GM10847 (cell line): ENCODE measurements around the gene P2RX6.

ENCODE experiments used
- POLR2A ChIP-seq: IDR thresholded peaks from 2 replicates; pipeline ENCODE4 v1.6.1; 2011; ENCODE audit not compliant: insufficient read length; ENCODE audit errors: extremely low read depth

P2RX6 gene

DNA sequence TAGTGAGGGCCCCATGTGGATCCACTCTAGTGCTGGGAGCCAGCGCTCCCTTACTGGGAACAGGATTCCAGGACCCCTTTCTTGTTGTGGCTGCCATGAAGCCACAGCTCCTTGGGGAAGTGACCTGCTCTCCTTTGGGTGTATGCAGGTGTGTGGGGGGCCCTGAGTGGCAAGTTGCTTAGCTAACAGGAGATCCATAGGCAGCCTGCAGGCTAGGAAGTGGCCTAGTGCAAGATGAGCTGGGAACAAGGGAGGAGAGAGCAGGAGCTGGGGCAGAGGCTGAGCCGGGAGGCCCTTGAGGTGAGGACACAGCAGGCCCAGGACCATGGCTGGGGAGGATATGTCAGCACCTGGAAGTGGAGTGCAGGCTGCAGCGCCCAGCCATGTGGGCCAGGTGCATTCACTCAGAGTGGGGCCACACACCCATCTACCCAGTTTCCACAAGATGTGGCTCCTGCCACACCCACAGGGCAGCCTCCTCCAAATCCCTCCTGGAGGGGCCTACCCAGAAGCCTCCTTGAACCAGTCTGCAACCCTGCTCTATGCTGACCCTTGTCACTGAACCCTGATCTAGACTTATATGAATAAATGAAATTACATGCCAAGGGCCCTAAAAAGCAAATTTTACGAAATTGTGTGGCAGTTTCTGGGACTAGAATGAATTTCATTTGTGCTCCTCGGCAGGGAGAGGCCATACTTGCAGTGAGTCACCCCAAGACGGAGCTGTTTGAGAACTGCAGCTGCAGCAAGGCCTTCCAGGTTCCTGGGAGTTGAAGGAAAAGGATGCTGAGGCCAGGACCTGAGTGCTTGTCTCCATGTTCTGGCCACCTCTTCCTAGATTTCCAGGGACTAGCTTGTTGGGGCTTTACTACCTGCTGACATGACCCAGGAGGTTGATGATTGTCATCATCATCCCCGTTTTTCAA lies 16.3 kb upstream of the P2RX6 start:
- TF ChIP-seq POLR2A = no peak

DNA sequence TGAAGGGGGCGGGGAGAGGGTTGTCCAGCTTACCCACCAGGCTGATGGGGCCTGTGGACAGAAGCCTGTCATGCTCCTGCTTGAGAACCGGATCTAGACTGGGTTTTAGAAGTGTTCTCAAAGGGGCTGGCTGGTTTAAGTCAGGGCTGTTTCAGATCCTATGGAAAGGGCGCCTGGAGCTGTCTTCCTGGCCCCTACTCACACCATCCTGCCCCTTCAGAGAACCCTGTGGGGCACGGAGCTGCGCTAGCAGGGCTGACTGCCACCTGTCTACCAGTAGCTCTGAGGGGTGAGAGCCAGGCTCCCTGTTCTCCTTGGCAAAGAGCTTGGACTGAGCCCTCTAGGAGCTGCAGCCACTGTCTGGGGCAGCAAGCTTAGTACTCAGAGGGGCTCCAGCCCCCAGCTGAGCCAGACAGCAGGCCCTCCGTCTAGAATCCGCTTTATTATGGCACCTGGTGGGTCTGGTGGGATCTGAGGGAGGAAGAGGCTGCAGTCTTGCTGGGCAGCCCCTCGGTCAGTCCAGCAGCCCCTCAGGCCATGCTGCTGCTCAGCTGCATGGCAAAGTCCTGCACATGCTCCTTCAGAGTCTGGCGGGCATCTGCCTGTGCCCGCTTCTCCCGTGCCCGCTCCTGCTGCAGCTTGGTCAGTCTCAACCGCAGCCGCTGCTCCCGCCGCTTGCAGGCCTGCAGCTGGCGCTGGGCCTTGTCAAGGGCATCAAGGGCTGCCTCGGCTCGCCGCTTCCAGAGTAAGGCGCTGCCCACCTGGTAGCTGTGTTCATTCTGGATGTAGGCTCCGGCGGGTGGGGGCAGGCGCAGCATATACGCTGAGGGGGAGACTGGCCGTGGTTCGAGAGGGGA lies 15.4 kb upstream of the P2RX6 start:
- TF ChIP-seq POLR2A = no peak

GRCh38 chr22:21000207-21000986 lies 14.6 kb upstream of the P2RX6 start:
- TF ChIP-seq POLR2A = no peak

- TF ChIP-seq POLR2A = no peak
Observed at GRCh38 chr22:21000987-21001600, 13.9 kb upstream of the P2RX6 start.

GRCh38 chr22:21001601-21002325 lies 13.2 kb upstream of the P2RX6 start, which contains the start of gene THAP7:
THAP7 (minus strand) TSS chr22:21002118; CDS start chr22:21001911, 207 bp downstream.
- peak; percentile 95 for TF ChIP-seq POLR2A

DNA sequence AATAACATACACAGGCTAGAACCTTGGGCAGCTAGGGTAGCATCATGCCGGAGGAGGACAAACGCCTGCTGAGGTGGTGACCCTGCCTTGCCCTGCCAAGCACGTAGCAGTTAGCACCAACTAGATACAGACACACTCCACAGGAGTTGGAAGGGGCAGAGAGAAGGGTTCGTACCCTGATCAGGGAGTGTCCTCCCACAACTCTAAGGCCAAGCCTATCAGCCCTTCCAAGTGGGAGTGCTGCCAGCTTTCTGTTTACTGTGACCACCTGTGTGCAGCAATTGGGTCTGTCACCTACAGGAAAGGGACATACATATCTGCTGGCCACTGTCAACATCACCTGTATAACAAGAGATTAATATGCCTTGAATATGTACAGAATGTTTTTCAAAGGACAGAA lies 11.2 kb upstream of the P2RX6 start:
- no peak for TF ChIP-seq POLR2A

GRCh38 chr22:21009638-21010425 lies 5.1 kb upstream of the P2RX6 start:
- no peak for TF ChIP-seq POLR2A

DNA sequence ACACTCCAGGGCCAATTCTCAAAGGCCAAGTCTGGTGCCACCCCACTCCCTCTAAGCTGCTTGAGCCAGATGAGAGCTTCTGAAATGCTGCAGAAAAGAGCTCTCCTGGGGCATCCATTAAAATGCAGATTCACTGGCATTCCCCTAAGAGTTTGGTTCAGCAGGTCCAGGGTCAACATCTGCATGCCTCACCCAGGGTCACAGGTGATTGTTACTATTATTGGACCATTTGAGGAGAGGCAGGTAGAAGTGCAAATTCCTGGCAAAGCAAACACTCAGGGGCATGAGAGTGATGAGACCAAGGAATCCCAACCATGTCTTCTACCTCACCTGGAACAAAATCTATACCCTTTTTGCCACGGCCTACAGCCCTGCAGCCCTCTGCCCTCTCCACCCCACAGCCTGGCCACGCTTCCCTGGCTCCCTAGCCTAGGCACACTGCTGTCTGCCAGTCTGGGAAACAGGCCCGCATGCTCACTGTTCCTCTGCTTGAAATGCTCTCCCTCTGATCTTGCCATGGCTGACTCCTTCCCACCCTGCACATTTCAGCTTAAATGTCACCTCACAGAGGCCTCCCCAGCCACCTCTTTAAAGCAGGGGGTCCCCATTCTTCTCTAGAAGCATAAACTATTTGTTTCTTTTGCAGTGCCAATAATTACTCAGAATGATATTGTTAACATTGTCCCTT lies 4.4 kb upstream of the P2RX6 start:
- TF ChIP-seq POLR2A = no peak

DNA sequence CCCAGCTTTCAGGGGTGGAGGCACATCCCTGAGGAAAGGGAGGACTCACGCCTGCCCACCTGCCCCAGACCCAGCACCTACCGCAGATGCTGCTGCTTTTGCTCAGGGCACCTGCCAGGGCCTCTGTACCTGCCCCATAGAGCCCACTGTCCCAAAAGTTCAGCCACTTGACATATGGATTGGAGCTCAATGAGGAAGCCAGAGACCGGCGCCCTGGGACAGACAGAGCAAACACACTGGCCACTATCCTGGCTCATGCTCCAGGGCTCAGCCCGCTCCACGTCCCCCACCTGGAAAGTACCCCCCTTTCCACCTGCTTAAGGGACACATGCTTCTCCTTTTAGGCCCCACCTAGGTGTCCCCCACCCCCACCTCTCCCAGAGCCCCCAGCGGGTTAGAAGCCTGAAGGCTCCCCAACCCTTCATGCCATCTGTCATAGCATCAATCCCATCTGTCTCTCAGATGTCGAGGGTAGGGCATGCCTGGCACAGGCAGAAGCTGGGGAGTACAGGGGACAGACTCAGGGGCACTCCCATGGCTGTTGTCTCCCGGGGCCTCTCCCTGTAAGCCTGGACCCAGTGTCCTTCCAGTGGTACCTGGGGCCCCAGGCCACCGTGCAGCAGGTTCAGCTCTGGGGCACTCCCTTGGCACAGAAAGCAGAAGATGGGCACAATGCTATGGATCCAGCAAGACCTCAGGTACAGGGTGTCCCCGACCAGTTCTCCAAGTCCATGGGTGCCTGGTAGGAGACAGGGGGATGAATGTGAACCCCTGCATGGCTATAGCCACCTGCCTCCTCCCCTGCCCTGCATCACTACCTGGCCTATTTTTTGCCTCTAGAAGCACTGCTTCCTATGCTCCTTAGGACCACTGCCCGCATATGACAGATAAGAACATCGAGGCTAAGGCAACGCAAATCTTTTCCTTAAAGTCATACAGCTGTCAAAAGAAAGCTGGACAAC lies 2.2 kb upstream of the P2RX6 start:
- no peak for TF ChIP-seq POLR2A

GRCh38 chr22:21013657-21014201 lies 1.2 kb upstream of the P2RX6 start:
- TF ChIP-seq POLR2A = no peak

DNA sequence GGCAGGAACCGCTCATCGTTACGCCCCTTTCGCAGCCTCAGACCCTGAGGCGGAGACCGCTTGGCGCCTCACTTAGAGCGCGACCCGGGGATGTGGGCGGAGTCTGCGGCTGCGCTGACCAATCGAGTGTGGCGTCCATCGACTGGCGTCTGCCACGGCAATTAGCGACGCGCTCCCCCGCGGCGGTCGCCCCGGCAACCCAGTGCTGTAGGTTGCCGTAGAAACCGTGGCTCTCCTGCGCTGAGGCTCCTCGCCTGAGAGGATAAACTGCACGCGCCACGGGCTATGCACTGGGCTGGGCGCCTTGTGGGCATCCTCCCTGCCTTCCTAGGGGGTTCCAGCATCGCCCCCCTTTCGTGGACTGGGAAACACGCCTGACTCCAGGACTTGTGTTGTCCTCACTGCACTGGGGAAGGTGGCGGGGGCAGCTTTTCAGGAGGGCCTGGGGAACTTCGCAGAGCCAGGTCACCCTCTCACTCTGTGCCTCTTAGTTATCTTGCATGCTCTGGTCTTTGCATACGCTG lies 701 bp upstream of the P2RX6 start:
- no peak for TF ChIP-seq POLR2A
